SK-N-MC (cell line): ENCODE results near the gene C1orf174.

Experiments
- DNase-seq: peaks from one replicate; pipeline ENCODE4 v3.0.0-alpha.2; 2011; ENCODE audit warnings: low read depth, low spot score
- H3K27ac ChIP-seq: fragments of 200-600 bp; sonication (generic); 2 replicates; pipeline ENCODE4 v1.5.1; 2016; ENCODE audit warnings: mixed run types
- H3K36me3 ChIP-seq: fragments of 200-600 bp; sonication (generic); 2 replicates; pipeline ENCODE4 v1.6.1; 2017; ENCODE audit warnings: antibody characterized with exemption, low read length, mixed read lengths; ENCODE audit not compliant: insufficient read depth
- H3K4me3 ChIP-seq: fragments of 200-600 bp; sonication (generic); 2 replicates; pipeline ENCODE4 v1.5.1; 2016
- H3K9ac ChIP-seq: fragments of 200-600 bp; sonication (generic); 2 replicates; pipeline ENCODE4 v1.8.0; 2017; ENCODE audit warnings: mixed run types, mixed read lengths; ENCODE audit not compliant: insufficient read length
- H3K9me3 ChIP-seq: fragments of 200-600 bp; sonication (generic); 2 replicates; pipeline ENCODE4 v1.6.1; 2017; ENCODE audit warnings: low read depth, mild to moderate bottlenecking, antibody characterized with exemption, low read length, moderate library complexity, mixed read lengths
- EZH2 ChIP-seq: fragments of 200-600 bp; sonication (generic); IDR thresholded peaks from one replicate; pipeline ENCODE4 v1.6.1; 2017; ENCODE audit warnings: antibody characterized with exemption
- FOXP2 ChIP-seq: optimal IDR thresholded peaks from 2 replicates; pipeline ENCODE3; 2011; ENCODE audit warnings: mild to moderate bottlenecking, moderate library complexity; ENCODE audit not compliant: insufficient read depth; ENCODE audit errors: extremely low read length, control extremely low read depth
- POLR2AphosphoS5 ChIP-seq: IDR thresholded peaks from 2 replicates; pipeline ENCODE4 v1.6.1; 2012; ENCODE audit warnings: mild to moderate bottlenecking, low read depth, low read length, borderline replicate concordance

The C1orf174 gene

DNA sequence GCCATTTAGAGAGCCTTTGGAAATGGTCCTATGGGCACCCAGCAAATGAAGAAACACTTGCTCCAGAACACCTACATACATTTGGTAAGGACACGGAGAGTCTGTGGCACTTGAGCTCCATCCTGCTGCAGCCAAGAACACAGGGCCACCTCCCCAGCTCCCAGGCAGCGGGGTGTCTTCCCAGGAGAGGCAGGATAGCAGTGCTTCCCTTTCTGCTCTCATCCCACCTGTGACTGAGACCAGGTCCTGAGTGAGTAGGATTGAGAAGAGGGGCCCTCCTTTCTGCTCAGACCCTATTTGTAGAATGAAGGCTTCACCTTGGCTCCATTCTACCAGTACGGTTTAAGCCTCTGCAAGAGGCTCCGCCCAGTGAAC, 4.1 kb downstream of the C1orf174 start:
- no peak for DNase-seq
- Histone ChIP-seq H3K9me3 (no peaks in the 10 kb centered on the region), H3K4me3 (no peak overlapping the region), H3K27ac (no peak overlapping the region), H3K36me3 (peaks cover 26% of the 10 kb centered on the region), H3K9ac (no peak overlapping the region)
- TF ChIP-seq FOXP2 (no peak), POLR2AphosphoS5 (no peak), EZH2 (no peak)

DNA sequence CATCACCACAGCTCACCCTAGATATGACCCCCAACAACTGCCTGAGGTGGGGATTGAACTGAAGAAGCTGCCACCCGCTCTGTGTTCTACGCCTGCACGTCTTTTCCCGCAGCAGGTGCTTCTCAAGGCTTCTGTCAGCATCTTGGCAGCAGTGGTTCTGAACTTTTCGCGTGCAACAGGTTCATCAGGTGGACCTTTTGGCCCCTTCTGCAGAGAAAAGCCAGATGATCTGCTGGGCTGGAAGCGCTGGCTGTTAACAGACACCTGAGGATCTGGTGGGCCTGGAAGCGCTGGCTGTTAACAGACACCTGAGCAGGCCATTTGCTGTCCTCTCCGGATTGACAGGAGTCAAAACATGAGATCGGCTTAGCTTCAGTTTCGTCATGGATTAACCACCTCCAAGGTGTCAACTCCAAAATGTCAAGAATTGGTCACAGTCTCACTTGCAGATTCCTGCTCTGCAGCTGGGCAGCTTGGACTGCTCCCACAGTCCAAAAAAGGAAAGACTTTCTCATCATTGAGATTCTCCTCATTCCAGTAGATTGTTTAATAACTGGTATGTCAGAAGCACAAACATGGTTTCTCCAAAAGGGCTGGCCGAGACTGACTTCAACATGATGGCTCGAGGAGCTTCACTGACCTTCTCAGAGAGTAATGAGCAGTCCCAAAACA, 4.7 kb downstream of the C1orf174 start:
- Histone ChIP-seq H3K27ac (no peak overlapping the region), H3K9me3 (no peaks in the 10 kb centered on the region), H3K36me3 (peaks cover 31% of the 10 kb centered on the region), H3K4me3 (no peak overlapping the region), H3K9ac (no peak overlapping the region)
- DNase-seq, result no peak
- TF ChIP-seq FOXP2, result no peak
- no peak for TF ChIP-seq EZH2
- TF ChIP-seq POLR2AphosphoS5, result no peak

DNA sequence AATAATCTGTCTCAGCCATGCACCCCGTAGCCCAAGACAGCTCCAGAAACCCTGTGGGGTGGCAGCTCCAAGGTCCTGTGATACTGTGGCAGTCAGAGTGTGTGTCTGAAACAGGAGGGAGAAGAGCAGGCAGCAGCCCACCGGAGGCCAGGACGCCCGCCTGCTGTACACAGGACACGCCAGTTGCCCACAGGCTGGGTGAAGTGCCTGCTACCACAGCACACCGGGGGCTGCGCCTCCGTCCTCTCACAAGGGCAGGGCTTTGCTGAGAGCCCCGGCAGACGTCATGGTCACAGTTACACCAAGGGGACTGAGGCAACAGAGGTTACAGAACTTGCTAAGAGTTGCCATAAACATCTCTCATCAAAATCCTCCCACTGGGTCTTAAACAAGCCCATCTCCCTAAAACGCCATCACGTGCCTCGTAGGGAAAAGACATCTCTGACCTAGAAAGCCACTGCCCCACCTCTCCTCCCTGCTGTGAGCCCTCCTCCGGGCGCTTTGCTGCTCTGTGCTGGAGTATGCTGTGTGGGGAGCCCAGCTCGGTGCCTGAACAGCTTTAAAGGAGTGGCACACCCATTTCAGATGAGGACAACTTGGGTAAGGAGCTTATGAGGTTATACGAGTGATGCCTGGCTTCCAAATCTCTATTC, 5.3 kb downstream of the C1orf174 start:
- DNase-seq, result no peak
- no peaks in the 10 kb centered on the region for H3K9me3 ChIP-seq
- TF ChIP-seq POLR2AphosphoS5, result no peak
- TF ChIP-seq FOXP2, result no peak
- no peak for TF ChIP-seq EZH2

DNA sequence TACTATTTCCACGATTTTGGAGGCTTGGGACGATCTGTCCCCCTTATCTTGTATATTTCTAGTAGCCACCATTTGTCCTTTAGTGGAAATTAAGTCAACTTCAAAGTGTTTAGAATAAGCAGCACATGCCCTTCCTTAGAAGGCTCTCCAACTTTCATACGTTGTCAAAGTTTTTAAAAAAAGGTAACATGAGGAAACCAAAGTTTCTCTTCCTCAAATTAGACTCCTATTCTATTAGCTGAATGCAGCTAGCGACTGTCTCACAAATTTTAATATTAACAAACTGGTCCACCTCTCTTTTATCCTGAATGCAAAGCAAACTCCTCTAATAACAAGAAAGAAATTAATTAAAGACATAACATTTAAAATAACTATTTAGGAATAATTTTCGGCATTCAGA, 6.9 kb downstream of the C1orf174 start:
- no peak overlapping the region for H3K27ac ChIP-seq
- H3K9me3 ChIP-seq, result no peaks in the 10 kb centered on the region
- peaks cover 42% of the 10 kb centered on the region for H3K36me3 ChIP-seq
- DNase-seq, result no peak
- no peak overlapping the region for H3K4me3 ChIP-seq
- no peak overlapping the region for H3K9ac ChIP-seq
- no peak for TF ChIP-seq POLR2AphosphoS5
- no peak for TF ChIP-seq EZH2
- TF ChIP-seq FOXP2, result no peak

More for the DNA sequence above, 5.3 kb downstream of the C1orf174 start:
- Histone ChIP-seq H3K27ac (no peak overlapping the region), H3K36me3 (peaks cover 38% of the 10 kb centered on the region), H3K9ac (no peak overlapping the region), H3K4me3 (no peak overlapping the region)

DNA sequence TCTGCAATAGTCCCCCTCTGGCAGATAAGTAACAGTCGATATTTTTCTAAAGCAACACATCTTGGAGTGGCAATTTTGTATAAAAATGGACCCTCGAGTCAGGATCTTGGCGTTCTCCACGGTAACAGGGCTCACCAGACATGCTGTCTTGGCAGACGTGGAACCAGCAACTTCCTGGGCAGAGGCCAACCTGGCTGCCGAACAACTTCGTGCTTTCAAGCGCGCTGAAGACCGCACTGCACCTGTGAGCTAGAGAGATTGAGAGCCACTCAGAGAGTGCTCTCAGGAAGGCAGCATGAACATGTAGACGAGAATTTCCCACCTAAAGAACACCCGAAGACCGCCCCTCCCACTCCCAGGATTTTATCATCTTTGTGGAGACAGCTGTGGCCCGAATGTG, 7.3 kb downstream of the C1orf174 start:
- Histone ChIP-seq H3K9ac (no peak overlapping the region), H3K9me3 (no peaks in the 10 kb centered on the region), H3K36me3 (peaks cover 44% of the 10 kb centered on the region), H3K27ac (no peak overlapping the region), H3K4me3 (no peak overlapping the region)
- TF ChIP-seq POLR2AphosphoS5 (no peak), FOXP2 (no peak), EZH2 (no peak)
- DNase-seq, result no peak

DNA sequence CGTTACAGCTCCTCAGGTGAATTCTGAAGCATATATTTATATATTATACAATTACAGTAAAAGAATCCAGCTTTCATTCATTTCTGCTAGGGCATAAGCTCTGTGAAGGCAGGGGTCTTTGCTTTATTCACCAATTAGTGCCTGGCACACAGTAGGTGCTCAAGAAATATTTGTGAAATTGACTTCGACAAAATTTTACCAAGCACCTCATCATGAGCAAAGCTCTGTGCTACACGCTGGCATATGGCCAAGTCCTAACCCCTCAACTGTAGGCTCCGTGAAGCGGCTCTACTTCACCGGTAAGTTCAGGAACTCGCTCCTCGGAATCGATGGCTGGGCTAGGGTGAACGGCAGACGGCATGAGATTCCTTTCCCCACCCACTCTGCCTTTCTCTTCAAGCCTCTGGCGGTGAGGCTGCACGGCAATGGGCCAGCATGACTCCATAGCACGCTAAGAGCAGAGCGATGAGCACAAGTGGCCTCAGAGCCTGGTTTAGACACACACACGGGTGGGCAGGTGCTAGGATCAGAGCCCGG, 8.7 kb downstream of the C1orf174 start:
- Histone ChIP-seq H3K9me3 (no peaks in the 10 kb centered on the region), H3K27ac (no peak overlapping the region), H3K4me3 (no peak overlapping the region), H3K9ac (no peak overlapping the region), H3K36me3 (peaks cover 50% of the 10 kb centered on the region)
- TF ChIP-seq FOXP2 (no peak), POLR2AphosphoS5 (no peak), EZH2 (no peak)
- DNase-seq, result no peak

DNA sequence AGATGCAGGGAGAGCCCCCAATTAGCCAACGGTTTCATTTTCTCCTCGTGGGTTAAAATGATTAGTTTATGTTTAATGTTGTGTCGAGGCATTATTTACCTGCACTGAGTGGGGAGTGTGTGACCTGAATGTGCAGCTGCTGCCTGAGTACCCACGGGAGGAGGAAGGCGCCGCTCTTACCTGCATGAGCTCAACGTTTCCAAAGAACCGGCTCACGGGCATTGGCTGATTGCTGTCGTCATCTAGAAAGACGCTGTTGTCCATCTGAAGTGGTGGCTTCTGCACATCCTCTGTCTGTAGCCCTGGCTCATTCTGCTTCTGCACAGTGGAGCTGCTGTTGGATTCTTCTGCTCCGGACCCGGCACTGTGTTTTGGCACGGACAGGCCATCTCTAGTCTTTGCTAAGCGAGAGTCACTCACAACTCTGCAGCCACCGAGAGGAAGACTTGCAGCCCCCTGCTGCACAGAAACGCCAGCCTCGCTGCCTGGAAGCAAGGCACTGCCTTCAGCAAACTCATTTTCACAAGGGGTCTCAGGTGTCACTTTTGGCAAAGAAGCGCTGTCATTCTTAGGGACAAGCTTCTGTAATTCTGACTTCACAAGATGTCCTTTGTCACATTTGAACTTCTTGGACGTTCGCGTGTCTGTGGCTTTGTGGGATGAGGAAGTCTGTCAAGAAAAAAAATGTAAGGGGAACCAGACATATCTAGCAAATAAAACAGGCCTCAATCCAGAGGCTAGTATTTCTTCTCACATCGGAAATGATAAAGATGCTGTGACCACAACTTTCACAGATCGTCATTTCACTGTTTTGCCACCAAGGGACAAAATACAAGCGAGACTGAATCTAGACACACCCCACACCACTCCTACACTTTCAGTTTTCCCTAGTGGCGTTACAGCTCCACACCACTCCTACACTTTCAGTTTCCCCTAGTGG, 9.4 kb downstream of the C1orf174 start:
- H3K4me3 ChIP-seq, result no peak overlapping the region
- H3K27ac ChIP-seq, result no peak overlapping the region
- H3K9me3 ChIP-seq, result no peaks in the 10 kb centered on the region
- H3K36me3 ChIP-seq, result peaks cover 52% of the 10 kb centered on the region
- no peak overlapping the region for H3K9ac ChIP-seq
- no peak for DNase-seq
- TF ChIP-seq EZH2 (no peak), POLR2AphosphoS5 (no peak), FOXP2 (no peak)

DNA sequence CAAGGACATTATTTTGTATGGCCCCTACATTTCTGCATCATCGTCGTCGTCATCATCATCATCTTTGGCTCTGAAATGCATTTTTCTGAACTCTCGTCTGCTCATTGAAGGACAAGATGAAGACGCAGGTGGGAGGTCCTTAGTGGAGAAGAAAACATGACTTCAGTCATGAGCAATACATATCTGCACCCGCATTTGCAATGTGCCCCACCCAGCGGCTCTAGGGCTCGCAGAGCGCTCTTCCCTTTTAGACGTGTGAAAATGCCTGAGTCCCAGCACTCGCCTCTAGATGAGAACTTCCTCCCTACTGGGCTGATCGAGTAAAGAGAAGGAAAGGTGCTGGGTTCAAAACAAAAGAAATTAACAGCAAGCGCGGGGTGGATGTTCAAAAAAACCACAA, 10.1 kb downstream of the C1orf174 start:
- H3K9ac ChIP-seq, result no peak overlapping the region
- no peak overlapping the region for H3K27ac ChIP-seq
- no peaks in the 10 kb centered on the region for H3K9me3 ChIP-seq
- no peak overlapping the region for H3K4me3 ChIP-seq
- peaks cover 47% of the 10 kb centered on the region for H3K36me3 ChIP-seq
- no peak for DNase-seq
- no peak for TF ChIP-seq EZH2
- TF ChIP-seq FOXP2, result no peak
- no peak for TF ChIP-seq POLR2AphosphoS5
